IPS DF 6.9 (cell line): ENCODE results near the gene CLDN9.

ENCODE experiments used
- DNase-seq: peaks from one replicate; pipeline ENCODE4 v3.0.0-alpha.2; 2013; ENCODE audit warnings: low read depth, low spot score
- H3K27ac ChIP-seq: one replicate; pipeline ENCODE4 v1.5.1; 2013; ENCODE audit warnings: low read length, control low read depth
- H3K27me3 ChIP-seq: 2 replicates; pipeline ENCODE4 v1.6.1; 2013; ENCODE audit warnings: mild to moderate bottlenecking, low read length; ENCODE audit not compliant: control insufficient read depth, insufficient read depth
- H3K36me3 ChIP-seq: 2 replicates; pipeline ENCODE4 v1.6.1; 2013; ENCODE audit warnings: low read length; ENCODE audit not compliant: control insufficient read depth, insufficient read depth
- H3K4me1 ChIP-seq: 2 replicates; pipeline ENCODE4 v1.6.1; 2013; ENCODE audit warnings: low read length; ENCODE audit not compliant: control insufficient read depth, insufficient read depth
- H3K4me3 ChIP-seq: 2 replicates; pipeline ENCODE4 v1.5.1; 2013; ENCODE audit warnings: mild to moderate bottlenecking, low read length
- H3K9me3 ChIP-seq: 2 replicates; pipeline ENCODE4 v1.6.1; 2013; ENCODE audit warnings: low read length, inconsistent platforms; ENCODE audit not compliant: control insufficient read depth, insufficient read depth
- WGBS: extraction: QIAGEN DNeasy Blood & Tissue Kit; methylation state at CpG from one replicate; pipeline ENCODE4 v1.1.7; 2013; ENCODE audit warnings: mixed read lengths, missing lambda C conversion rate; ENCODE audit not compliant: insufficient read length, insufficient coverage; 5-methylcytosine and 5-hydroxymethylcytosine counted together

CLDN9 gene

GRCh38 chr16:3019594-3020246, 7.0 kb downstream of the CLDN9 start:
- no peak for DNase-seq
- Histone ChIP-seq H3K9me3 (no peaks in the 10 kb centered on the region), H3K36me3 (peaks cover 12% of the 10 kb centered on the region), H3K27ac (no peak overlapping the region), H3K27me3 (no peaks in the 10 kb centered on the region), H3K4me1 (peaks cover 10% of the 10 kb centered on the region), H3K4me3 (peak overlapping the region; percentile 41; the same call in 1 of the 2 replicates)
- WGBS: no CpG with 5 or more reads among the region's 40 CpGs

GRCh38 chr16:3020247-3020603, 7.5 kb downstream of the CLDN9 start, which contains the start of gene TNFRSF12A:
Gene TNFRSF12A (plus strand): TSS chr16:3020368. CDS start chr16:3020398, 30 bp downstream.
- DNase-seq: no peak
- peaks cover 10% of the 10 kb centered on the region for H3K4me1 ChIP-seq
- no peak within 1 kb of the TSS for H3K27ac ChIP-seq
- H3K4me3 ChIP-seq: peak within 1 kb of the TSS; percentile 41
- H3K27me3 ChIP-seq: no peaks in the 10 kb centered on the region
- H3K36me3 ChIP-seq: peaks cover 12% of the 10 kb centered on the region
- no peaks in the 10 kb centered on the region for H3K9me3 ChIP-seq
- WGBS: no CpG with 5 or more reads among the region's 49 CpGs

GRCh38 chr16:3020604-3021448, 8.1 kb downstream of the CLDN9 start:
- no peak for DNase-seq
- H3K27ac ChIP-seq: no peak overlapping the region
- no CpG with 5 or more reads among the region's 57 CpGs for WGBS
- H3K4me3 ChIP-seq: peak overlapping the region; percentile 41
- peaks cover 8% of the 10 kb centered on the region for H3K4me1 ChIP-seq
- H3K27me3 ChIP-seq: no peaks in the 10 kb centered on the region
- peaks cover 10% of the 10 kb centered on the region for H3K36me3 ChIP-seq
- H3K9me3 ChIP-seq: no peaks in the 10 kb centered on the region

- Histone ChIP-seq H3K27me3 (no peaks in the 10 kb centered on the region), H3K27ac (no peak overlapping the region), H3K36me3 (peaks cover 14% of the 10 kb centered on the region), H3K9me3 (no peaks in the 10 kb centered on the region), H3K4me1 (peaks cover 5% of the 10 kb centered on the region), H3K4me3 (peak overlapping the region; percentile 41; the same call in 1 of the 2 replicates)
- no peak for DNase-seq
- no CpG with 5 or more reads among the region's 25 CpGs for WGBS
Observed at GRCh38 chr16:3021449-3022207, 8.9 kb downstream of the CLDN9 start.

GRCh38 chr16:3022208-3022683, 9.5 kb downstream of the CLDN9 start:
- no peaks in the 10 kb centered on the region for H3K9me3 ChIP-seq
- whole genome bisulfite sequencing: no CpG with 5 or more reads among the region's 8 CpGs
- H3K4me3 ChIP-seq: peak overlapping the region; percentile 6; the same call in 1 of the 2 replicates
- H3K27ac ChIP-seq: no peak overlapping the region
- H3K36me3 ChIP-seq: peaks cover 18% of the 10 kb centered on the region
- no peaks in the 10 kb centered on the region for H3K27me3 ChIP-seq
- DNase-seq: no peak
- H3K4me1 ChIP-seq: peaks cover 5% of the 10 kb centered on the region

GRCh38 chr16:3022684-3023414, 10.1 kb downstream of the CLDN9 start:
- Histone ChIP-seq H3K4me3 (peak overlapping the region; percentile 60; the same call in 1 of the 2 replicates), H3K36me3 (peaks cover 18% of the 10 kb centered on the region), H3K9me3 (no peaks in the 10 kb centered on the region), H3K4me1 (peaks cover 6% of the 10 kb centered on the region), H3K27ac (no peak overlapping the region), H3K27me3 (no peaks in the 10 kb centered on the region)
- DNase-seq: no peak
- no CpG with 5 or more reads among the region's 8 CpGs for WGBS

- Histone ChIP-seq H3K27me3 (no peaks in the 10 kb centered on the region), H3K4me1 (peaks cover 6% of the 10 kb centered on the region), H3K4me3 (peak overlapping the region; percentile 60; the same call in 1 of the 2 replicates), H3K36me3 (peaks cover 18% of the 10 kb centered on the region), H3K27ac (no peak overlapping the region), H3K9me3 (no peaks in the 10 kb centered on the region)
- WGBS: no CpG with 5 or more reads among the region's 6 CpGs
- no peak for DNase-seq
Observed at GRCh38 chr16:3023415-3023668, 10.6 kb downstream of the CLDN9 start.

GRCh38 chr16:3023669-3024478, 11.2 kb downstream of the CLDN9 start, which contains the start of the genes HCFC1R1 and THOC6:
Gene HCFC1R1 (minus strand): TSS chr16:3023942. CDS start chr16:3023941, 1 bp downstream.
Gene THOC6 (plus strand): TSS chr16:3024035. CDS start chr16:3024327, 292 bp downstream.
- WGBS: no CpG with 5 or more reads among the region's 69 CpGs
- Histone ChIP-seq H3K4me3 (peak within 1 kb of the TSS; percentile 60; the same call in 1 of the 2 replicates), H3K27ac (no peak within 1 kb of the TSS), H3K27me3 (no peaks in the 10 kb centered on the region), H3K4me1 (peaks cover 8% of the 10 kb centered on the region), H3K36me3 (peaks cover 18% of the 10 kb centered on the region), H3K9me3 (no peaks in the 10 kb centered on the region)
- DNase-seq: no peak
